Fibroblast of lung (primary cell): ENCODE data around the gene SDF2L1. TPM values are rescaled to one million over a fixed set of nuclear protein-coding genes. Genes with fewer than 3 reads are reported as not detected.

ENCODE experiments used
- DNase-seq, 2 donors: peaks; one replicate each; pipeline versions ENCODE4 v3.0.0 to v3.0.0-alpha.2; 2010; ENCODE audit warnings: low read depth in 2 of 2
- H2AFZ ChIP-seq: 2 replicates; pipeline ENCODE4 v1.5.1; 2012; ENCODE audit warnings: low read length, control low read depth, inconsistent platforms
- H3K27ac ChIP-seq: 2 replicates; pipeline ENCODE4 v1.5.1; 2011; ENCODE audit warnings: low read length, control low read depth; ENCODE audit not compliant: insufficient read depth
- H3K27me3 ChIP-seq: 2 replicates; pipeline ENCODE4 v1.5.1; 2011; ENCODE audit warnings: mild to moderate bottlenecking, low read length; ENCODE audit not compliant: control insufficient read depth, insufficient read depth
- H3K36me3 ChIP-seq: 2 replicates; pipeline ENCODE4 v1.5.1; 2011; ENCODE audit warnings: low read length; ENCODE audit not compliant: control insufficient read depth, insufficient read depth
- H3K4me1 ChIP-seq: 2 replicates; pipeline ENCODE4 v1.5.1; 2011; ENCODE audit warnings: low read length; ENCODE audit not compliant: control insufficient read depth, insufficient read depth; ENCODE audit errors: extremely low read depth
- H3K4me2 ChIP-seq: 2 replicates; pipeline ENCODE4 v1.5.1; 2011; ENCODE audit warnings: low read length, control low read depth; ENCODE audit not compliant: insufficient read depth; ENCODE audit errors: extremely low read depth
- H3K4me3 ChIP-seq, 4 experiments: fragments of 200-600 bp in 1 of 4; sonication (generic) in 1 of 4; replicated peaks in 1 of 4; 2 replicates each; pipeline ENCODE4 v1.5.1; 2011 to 2016; ENCODE audit warnings: low read length in 4 of 4, low read depth in 3 of 4, mild to moderate bottlenecking in 3 of 4, control low read depth in 2 of 4, inconsistent platforms in 1 of 4, mixed read lengths in 1 of 4; ENCODE audit not compliant: insufficient read depth in 1 of 4; ENCODE audit errors: control extremely low read depth in 1 of 4
- H3K79me2 ChIP-seq: 2 replicates; pipeline ENCODE4 v1.5.1; 2012; ENCODE audit warnings: mild to moderate bottlenecking, low read length, inconsistent platforms; ENCODE audit not compliant: control insufficient read depth, insufficient read depth
- H3K9ac ChIP-seq: 2 replicates; pipeline ENCODE4 v1.5.1; 2011; ENCODE audit warnings: mild to moderate bottlenecking, low read length, control low read depth; ENCODE audit not compliant: insufficient read depth
- H3K9me3 ChIP-seq: 2 replicates; pipeline ENCODE4 v1.5.1; 2012; ENCODE audit warnings: low read depth, low read length; ENCODE audit not compliant: control insufficient read depth, insufficient read depth
- H4K20me1 ChIP-seq: 2 replicates; pipeline ENCODE4 v1.5.1; 2011; ENCODE audit warnings: low read length; ENCODE audit not compliant: control insufficient read depth, insufficient read depth; ENCODE audit errors: extremely low read depth
- EZH2 ChIP-seq: IDR thresholded peaks from 2 replicates; pipeline ENCODE4 v1.5.1; 2012; ENCODE audit warnings: low read length, control low read depth, mild to moderate bottlenecking; ENCODE audit errors: missing control alignments
- polyA plus RNA-seq, 2 donors: library from polyadenylated mRNA; depleted of rRNA in 1 of 2; stranded (reverse) in 1 of 2; unstranded in 1 of 2; fragments of >200 nt; gene quantifications; 2 replicates each; pipeline ENCODE4 v1.2.1, GENCODE V29; 2011 to 2012; ENCODE audit warnings: missing spikeins in 1 of 2
- total RNA-seq: library from RNA; depleted of rRNA; stranded (reverse); fragments of >200 nt; gene quantifications from 2 replicates; pipeline ENCODE4 v1.2.1, GENCODE V29; 2014
- TF ChIP-seq, protein P1 (sequence below), 2 donors: IDR thresholded peaks in 1 of 2; conservative IDR thresholded peaks in 1 of 2; 1 replicate in 1 of 2; 2 replicates in 1 of 2; pipeline ENCODE4 v1.5.1; 2011 to 2012; ENCODE audit warnings: low read length in 2 of 2, control low read depth in 1 of 2, inconsistent platforms in 1 of 2, low read depth in 1 of 2, mild to moderate bottlenecking in 1 of 2

The SDF2L1 gene
- total and polyA plus RNA-seq, 2 donors (not counting 1 experiment from before 2014, with no cell fraction given), result 12.0 to 13.2 TPM

DNA sequence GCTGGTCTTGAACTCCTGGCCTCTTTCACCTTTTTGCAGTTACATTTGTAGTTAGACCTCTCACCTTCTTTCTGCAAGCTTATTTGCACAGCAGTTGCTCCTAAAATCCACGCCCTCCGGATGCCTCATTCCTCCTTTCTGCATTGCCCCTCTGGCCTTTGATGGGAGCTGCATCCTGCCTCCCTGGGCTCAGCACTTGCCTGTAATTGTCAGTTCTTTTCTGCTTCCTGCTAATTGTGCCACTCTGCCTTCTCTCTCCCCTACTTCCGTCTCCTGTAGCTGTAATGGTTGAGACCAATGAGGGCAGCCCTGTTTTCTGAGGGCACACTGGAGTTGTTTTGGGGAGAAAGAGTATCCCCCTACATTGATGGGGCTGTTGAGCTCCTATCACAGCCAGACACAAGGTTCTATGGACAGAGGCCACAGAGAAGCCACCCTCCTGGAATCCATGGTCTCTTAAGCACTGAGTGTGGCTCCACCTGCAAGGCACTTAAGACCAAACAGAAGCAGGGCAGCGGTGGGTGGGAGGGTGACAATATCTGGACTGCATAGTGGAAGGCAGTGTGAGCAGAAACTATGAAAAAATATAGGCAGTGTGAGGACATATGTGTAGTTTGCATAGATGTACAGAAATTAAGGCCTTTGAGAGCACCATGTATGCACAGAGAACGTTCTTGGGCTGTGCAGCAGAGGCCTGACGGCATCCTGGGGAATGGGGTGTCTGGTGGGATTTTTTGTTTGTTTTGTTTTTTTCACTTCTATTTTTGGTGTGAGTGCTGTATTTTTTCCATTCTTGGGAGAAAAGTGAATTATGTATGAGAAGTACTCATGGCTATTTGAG is 42.8 kb upstream of the SDF2L1 start:
- no peaks in the 10 kb centered on the region for H3K27me3 ChIP-seq
- H3K79me2 ChIP-seq, result peaks cover 75% of the 10 kb centered on the region
- H3K36me3 ChIP-seq, result peaks cover 5% of the 10 kb centered on the region
- no peaks in the 10 kb centered on the region for H3K4me1 ChIP-seq
- H3K9me3 ChIP-seq, result no peaks in the 10 kb centered on the region
- H3K9ac ChIP-seq, result no peak overlapping the region
- H4K20me1 ChIP-seq, result no peaks in the 10 kb centered on the region
- H3K4me3 ChIP-seq, result no peak overlapping the region
- H3K27ac ChIP-seq, result no peak overlapping the region
- no peak overlapping the region for H3K4me2 ChIP-seq
- no peak for DNase-seq
- TF ChIP-seq, protein P1, sequence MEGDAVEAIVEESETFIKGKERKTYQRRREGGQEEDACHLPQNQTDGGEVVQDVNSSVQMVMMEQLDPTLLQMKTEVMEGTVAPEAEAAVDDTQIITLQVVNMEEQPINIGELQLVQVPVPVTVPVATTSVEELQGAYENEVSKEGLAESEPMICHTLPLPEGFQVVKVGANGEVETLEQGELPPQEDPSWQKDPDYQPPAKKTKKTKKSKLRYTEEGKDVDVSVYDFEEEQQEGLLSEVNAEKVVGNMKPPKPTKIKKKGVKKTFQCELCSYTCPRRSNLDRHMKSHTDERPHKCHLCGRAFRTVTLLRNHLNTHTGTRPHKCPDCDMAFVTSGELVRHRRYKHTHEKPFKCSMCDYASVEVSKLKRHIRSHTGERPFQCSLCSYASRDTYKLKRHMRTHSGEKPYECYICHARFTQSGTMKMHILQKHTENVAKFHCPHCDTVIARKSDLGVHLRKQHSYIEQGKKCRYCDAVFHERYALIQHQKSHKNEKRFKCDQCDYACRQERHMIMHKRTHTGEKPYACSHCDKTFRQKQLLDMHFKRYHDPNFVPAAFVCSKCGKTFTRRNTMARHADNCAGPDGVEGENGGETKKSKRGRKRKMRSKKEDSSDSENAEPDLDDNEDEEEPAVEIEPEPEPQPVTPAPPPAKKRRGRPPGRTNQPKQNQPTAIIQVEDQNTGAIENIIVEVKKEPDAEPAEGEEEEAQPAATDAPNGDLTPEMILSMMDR (conservative IDR thresholded peaks at IDR 0.05 in 1 of 2, IDR thresholded peaks at IDR 0.05 in 1 of 2; ENCODE audit: low read depth in 1 of 2, low read length in 2 of 2), result no peak
- no peak for TF ChIP-seq EZH2
- H2AFZ ChIP-seq, result no peak overlapping the region

DNA sequence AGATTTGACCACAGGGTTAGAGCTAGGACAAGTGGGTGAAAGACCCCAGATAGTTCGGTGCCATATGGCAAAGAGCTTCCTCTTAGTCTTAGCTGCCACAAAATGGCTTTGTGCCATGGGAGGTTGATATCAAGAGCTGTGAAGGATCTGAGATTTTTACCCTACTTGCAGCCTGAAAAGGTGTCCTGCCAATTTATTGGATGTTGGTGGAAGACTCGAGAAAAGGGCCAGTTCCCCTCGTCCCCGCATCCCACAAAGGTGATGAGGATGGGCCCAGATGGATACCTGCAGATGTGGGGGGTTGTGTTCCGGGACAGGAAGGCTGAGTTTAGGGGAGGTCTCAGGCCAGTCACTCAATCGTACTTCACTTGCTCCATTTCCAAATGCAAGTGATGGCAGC is 39.5 kb upstream of the SDF2L1 start:
- H4K20me1 ChIP-seq, result no peaks in the 10 kb centered on the region
- no peak overlapping the region for H3K4me2 ChIP-seq

DNA sequence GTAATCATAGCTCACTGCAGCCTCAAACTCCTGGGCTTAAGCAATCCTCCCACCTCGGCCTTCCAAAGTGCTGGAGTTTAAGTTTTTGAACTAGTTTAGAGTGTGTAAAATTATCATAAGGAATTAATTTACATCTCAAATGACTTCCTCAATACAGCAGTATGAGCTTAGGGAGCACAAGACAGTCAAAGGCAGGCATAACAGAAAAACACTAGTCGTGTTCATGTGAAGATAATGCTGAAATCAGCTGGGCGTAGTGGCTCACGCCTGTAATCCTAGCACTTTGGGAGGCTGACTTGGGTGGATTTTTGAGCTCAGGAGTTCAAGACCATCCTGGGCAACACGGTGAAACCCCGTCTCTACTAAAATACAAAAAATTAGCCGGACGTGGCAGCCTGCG is 38.1 kb upstream of the SDF2L1 start:
- Histone ChIP-seq H2AFZ (no peak overlapping the region), H3K9ac (no peak overlapping the region), H3K27me3 (no peaks in the 10 kb centered on the region), H3K4me3 (no peak overlapping the region), H3K4me1 (no peaks in the 10 kb centered on the region), H3K4me2 (no peak overlapping the region), H3K27ac (no peak overlapping the region), H3K36me3 (peaks cover under 1% of the 10 kb centered on the region), H3K9me3 (no peaks in the 10 kb centered on the region), H3K79me2 (peaks cover 70% of the 10 kb centered on the region), H4K20me1 (no peaks in the 10 kb centered on the region)
- no peak for DNase-seq
- TF ChIP-seq, protein P1 (conservative IDR thresholded peaks at IDR 0.05 in 1 of 2, IDR thresholded peaks at IDR 0.05 in 1 of 2; ENCODE audit: low read depth in 1 of 2, low read length in 2 of 2), result no peak
- TF ChIP-seq EZH2, result no peak

More for the DNA sequence above, 39.5 kb upstream of the SDF2L1 start:
- no peak for DNase-seq
- Histone ChIP-seq H3K27ac (no peak overlapping the region), H3K9me3 (no peaks in the 10 kb centered on the region), H3K9ac (no peak overlapping the region), H3K79me2 (peaks cover 71% of the 10 kb centered on the region), H3K36me3 (peaks cover 1% of the 10 kb centered on the region), H2AFZ (no peak overlapping the region), H3K4me1 (no peaks in the 10 kb centered on the region), H3K4me3 (no peak overlapping the region), H3K27me3 (no peaks in the 10 kb centered on the region)
- TF ChIP-seq, protein P1 (conservative IDR thresholded peaks at IDR 0.05 in 1 of 2, IDR thresholded peaks at IDR 0.05 in 1 of 2; ENCODE audit: low read depth in 1 of 2, low read length in 2 of 2), result no peak
- no peak for TF ChIP-seq EZH2
